ENCODE measurements around the gene CATSPERD. TPM values are rescaled to one million over a fixed set of nuclear protein-coding genes. Genes with fewer than 3 reads are reported as not detected.

The CATSPERD gene
- total and polyA plus RNA-seq, 7 experiments from 2014 or later: 0.07 TPM; not detected in 6

DNA sequence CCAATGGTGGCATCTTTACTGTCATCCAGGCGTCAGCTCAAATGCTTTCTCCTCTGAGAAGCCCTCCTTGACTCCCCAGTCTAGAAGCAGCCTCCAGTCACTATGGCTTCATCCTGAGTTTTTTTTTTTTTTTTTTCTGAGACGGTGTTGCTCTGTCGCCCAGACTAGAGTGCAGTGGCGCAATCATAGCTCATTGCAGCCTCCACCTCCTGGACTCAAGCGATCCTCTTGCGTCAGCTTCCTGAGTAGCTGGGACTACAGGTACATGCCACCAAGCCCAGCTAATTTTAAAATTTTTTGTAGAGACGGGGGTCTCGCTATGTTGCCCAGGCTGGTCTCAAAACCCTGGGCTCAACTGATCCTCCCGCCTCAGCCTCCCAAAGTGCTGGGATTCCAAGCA lies 88.6 kb downstream of the CATSPERD start:
- ChIA-PET POLR2A (interaction anchor here (1.1 to 2.3 kb wide), 2 partner anchors 18 to 19 kb away, joined by 4 to 6 read pairs; no protein-coding TSS in a partner anchor), CTCF (interaction anchor here (0.9 kb wide), 1 partner anchor 214 kb away, joined by 3 read pairs; no protein-coding TSS in a partner anchor)
- ATAC-seq (no peak), DNase-seq (no peak)
- no peak overlapping the region for H3K27ac ChIP-seq (ENCODE audit: low read depth, low read length)
- no peaks in the 10 kb centered on the region for H3K9me3 ChIP-seq (ENCODE audit: control insufficient read depth in 2 of 3, low read length in 3 of 3)
- H3K4me3 ChIP-seq (ENCODE audit: low read length): no peak overlapping the region
- no peaks in the 10 kb centered on the region for H3K27me3 ChIP-seq (ENCODE audit: control insufficient read depth in 2 of 2, insufficient read depth in 2 of 2, low read length in 2 of 2)
- Mint-ChIP-seq H3K27ac (peak overlapping the region in 1 of 9 donors; percentile 20), H3K4me1 (peaks cover 0 to 10% (median 5%) of the 10 kb centered on the region in 7 donors), H3K9me3 (no peaks in the 10 kb centered on the region), H3K4me3 (no peak overlapping the region), H3K36me3 (no peaks in the 10 kb centered on the region), H3K27me3 (peaks cover 0 to 26% (median 0%) of the 10 kb centered on the region in 5 donors)
- peaks cover 4 to 6% of the 10 kb centered on the region in 2 donors for H3K4me1 ChIP-seq (ENCODE audit: control insufficient read depth in 2 of 2, insufficient read depth in 2 of 2, low read length in 2 of 2)
- no peaks in the 10 kb centered on the region for H3K36me3 ChIP-seq (ENCODE audit: control insufficient read depth in 2 of 3, insufficient read depth in 3 of 3, low read length in 3 of 3)
- intact Hi-C loops (cut with micrococcal nuclease): no loop called here

DNA sequence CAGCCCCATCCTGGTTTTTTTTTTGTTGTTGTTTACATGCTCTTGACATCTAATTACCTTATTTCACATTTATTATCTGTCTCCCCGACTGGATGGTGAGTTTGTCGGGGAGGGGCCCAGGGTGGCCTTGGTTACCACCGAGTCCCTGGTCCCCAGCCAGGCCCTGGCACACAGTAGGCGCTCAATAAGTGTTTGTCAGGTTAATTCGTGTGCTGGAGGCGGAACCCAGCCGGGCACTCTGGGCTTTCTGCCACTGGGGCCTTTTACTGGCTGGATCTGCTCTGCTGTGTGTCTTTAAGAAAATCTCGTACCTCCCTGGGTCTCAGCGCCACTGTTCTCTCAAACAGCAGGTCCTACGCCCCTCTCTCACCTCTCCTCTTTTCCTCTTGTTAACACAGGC lies 89.0 kb downstream of the CATSPERD start:
- H3K36me3 Mint-ChIP-seq: no peaks in the 10 kb centered on the region
- peaks cover 0 to 22% (median 0%) of the 10 kb centered on the region in 5 donors for H3K27me3 Mint-ChIP-seq
- DNase-seq (no peak), ATAC-seq (no peak)
- Histone ChIP-seq H3K4me3 (ENCODE audit: low read length) (no peak overlapping the region), H3K27ac (ENCODE audit: low read depth, low read length) (no peak overlapping the region), H3K36me3 (ENCODE audit: control insufficient read depth in 2 of 3, insufficient read depth in 3 of 3, low read length in 3 of 3) (no peaks in the 10 kb centered on the region), H3K4me1 (ENCODE audit: control insufficient read depth in 2 of 2, insufficient read depth in 2 of 2, low read length in 2 of 2) (peaks cover under 1 to 2% of the 10 kb centered on the region in 2 donors), H3K9me3 (ENCODE audit: control insufficient read depth in 2 of 3, low read length in 3 of 3) (no peaks in the 10 kb centered on the region), H3K27me3 (ENCODE audit: control insufficient read depth in 2 of 2, insufficient read depth in 2 of 2, low read length in 2 of 2) (no peaks in the 10 kb centered on the region)
- H3K27ac Mint-ChIP-seq: peak overlapping the region in 1 of 9 donors; percentile 27
- ChIA-PET CTCF (interaction anchor here (0.9 kb wide), 1 partner anchor 213 kb away, joined by 3 read pairs; no protein-coding TSS in a partner anchor), POLR2A (interaction anchor here (2.3 kb wide), 1 partner anchor 18 kb away, joined by 6 read pairs; no protein-coding TSS in a partner anchor)
- intact Hi-C loops (cut with micrococcal nuclease): no loop called here
- no peak overlapping the region for H3K4me3 Mint-ChIP-seq
- peaks cover 0 to 6% (median 1%) of the 10 kb centered on the region in 7 donors for H3K4me1 Mint-ChIP-seq
- no peaks in the 10 kb centered on the region for H3K9me3 Mint-ChIP-seq

DNA sequence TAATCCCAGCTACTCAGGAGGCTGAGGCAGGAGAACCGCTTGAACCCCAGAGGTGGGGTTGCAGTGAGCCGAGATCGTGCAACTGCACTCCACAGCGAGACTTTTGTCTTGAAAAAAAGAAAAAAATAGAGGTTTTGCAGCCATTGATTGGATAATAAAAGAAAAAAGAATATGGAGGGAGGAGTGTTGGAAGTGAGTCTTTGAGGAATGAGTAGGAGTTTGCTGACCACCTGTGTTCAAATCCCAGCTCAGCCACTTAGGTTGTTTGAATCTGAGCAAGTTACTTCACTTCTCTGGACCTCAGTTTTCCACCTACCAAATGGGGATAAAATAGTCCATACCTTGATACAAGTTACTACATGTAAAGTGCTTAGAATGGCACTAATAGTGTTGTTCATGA lies 90.7 kb downstream of the CATSPERD start:
- Mint-ChIP-seq H3K36me3 (no peaks in the 10 kb centered on the region), H3K27me3 (peaks cover 0 to 16% (median 0%) of the 10 kb centered on the region in 5 donors), H3K27ac (no peak overlapping the region), H3K4me3 (no peak overlapping the region), H3K9me3 (no peaks in the 10 kb centered on the region), H3K4me1 (peaks cover 0 to 3% (median 0%) of the 10 kb centered on the region in 7 donors)
- H3K36me3 ChIP-seq (ENCODE audit: control insufficient read depth in 2 of 3, insufficient read depth in 3 of 3, low read length in 3 of 3): no peaks in the 10 kb centered on the region
- DNase-seq (no peak), ATAC-seq (no peak)
- ChIA-PET POLR2A (interaction anchor here (0.6 to 2.3 kb wide), 2 partner anchors 16 to 1088 kb away, joined by 4 to 6 read pairs; no protein-coding TSS in a partner anchor), CTCF (no interaction called here)
- no peaks in the 10 kb centered on the region for H3K4me1 ChIP-seq (ENCODE audit: control insufficient read depth in 2 of 2, insufficient read depth in 2 of 2, low read length in 2 of 2)
- no peaks in the 10 kb centered on the region for H3K27me3 ChIP-seq (ENCODE audit: control insufficient read depth in 2 of 2, insufficient read depth in 2 of 2, low read length in 2 of 2)
- H3K4me3 ChIP-seq (ENCODE audit: low read length): no peak overlapping the region
- no peak overlapping the region for H3K27ac ChIP-seq (ENCODE audit: low read depth, low read length)
- intact Hi-C loops (cut with micrococcal nuclease): no loop called here
- no peaks in the 10 kb centered on the region for H3K9me3 ChIP-seq (ENCODE audit: control insufficient read depth in 2 of 3, low read length in 3 of 3)

DNA sequence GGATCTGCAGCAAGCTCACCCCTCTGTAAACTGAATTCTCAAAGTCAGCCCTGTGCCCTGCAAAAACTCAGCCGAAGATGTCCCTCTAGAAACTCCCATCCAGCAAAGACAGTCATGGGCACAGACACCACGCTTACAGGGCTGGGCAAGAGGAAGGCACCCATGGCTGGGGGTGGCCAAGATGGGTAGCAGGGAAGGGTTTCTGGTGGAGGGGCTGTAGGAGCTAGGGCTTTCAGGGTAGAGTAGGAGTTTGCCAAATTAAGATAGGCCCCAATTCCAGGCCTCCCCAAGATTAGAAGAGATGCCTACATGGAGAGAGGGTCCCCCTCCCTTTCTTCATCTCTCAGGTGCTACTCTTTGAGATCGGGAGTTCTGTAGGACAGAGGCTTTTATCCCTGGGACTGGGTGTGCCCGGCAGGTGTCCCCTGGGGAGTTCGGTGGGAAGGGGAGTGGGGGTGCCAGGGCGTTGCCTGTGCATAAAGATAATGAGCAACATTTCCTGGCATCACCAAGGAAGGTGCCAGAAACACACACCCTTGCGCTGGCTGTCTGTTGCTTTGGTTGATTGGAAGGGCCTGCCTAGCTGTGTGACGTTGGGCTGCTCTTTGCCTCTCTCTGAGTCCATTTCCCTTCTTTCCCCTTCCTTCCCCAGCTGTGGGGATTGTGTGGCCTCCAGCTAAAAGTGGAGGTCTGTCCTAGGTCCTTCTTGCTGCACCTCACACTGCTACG lies 93.8 kb downstream of the CATSPERD start:
- no peak overlapping the region for H3K27ac ChIP-seq (ENCODE audit: low read depth, low read length)
- Mint-ChIP-seq H3K27me3 (peaks cover 0 to 11% (median 3%) of the 10 kb centered on the region in 5 donors), H3K4me3 (no peak overlapping the region), H3K36me3 (no peaks in the 10 kb centered on the region), H3K4me1 (peaks cover 0 to 4% (median 0%) of the 10 kb centered on the region in 7 donors), H3K9me3 (no peaks in the 10 kb centered on the region), H3K27ac (no peak overlapping the region)
- ChIA-PET CTCF (no interaction called here), POLR2A (no interaction called here)
- H3K36me3 ChIP-seq (ENCODE audit: control insufficient read depth in 2 of 3, insufficient read depth in 3 of 3, low read length in 3 of 3): no peaks in the 10 kb centered on the region
- H3K4me3 ChIP-seq (ENCODE audit: low read length): no peak overlapping the region
- no peaks in the 10 kb centered on the region for H3K27me3 ChIP-seq (ENCODE audit: control insufficient read depth in 2 of 2, insufficient read depth in 2 of 2, low read length in 2 of 2)
- no peaks in the 10 kb centered on the region for H3K4me1 ChIP-seq (ENCODE audit: control insufficient read depth in 2 of 2, insufficient read depth in 2 of 2, low read length in 2 of 2)
- no peaks in the 10 kb centered on the region for H3K9me3 ChIP-seq (ENCODE audit: control insufficient read depth in 2 of 3, low read length in 3 of 3)
- ATAC-seq: no peak
- intact Hi-C loops (cut with micrococcal nuclease): no loop called here
- DNase-seq: no peak

DNA sequence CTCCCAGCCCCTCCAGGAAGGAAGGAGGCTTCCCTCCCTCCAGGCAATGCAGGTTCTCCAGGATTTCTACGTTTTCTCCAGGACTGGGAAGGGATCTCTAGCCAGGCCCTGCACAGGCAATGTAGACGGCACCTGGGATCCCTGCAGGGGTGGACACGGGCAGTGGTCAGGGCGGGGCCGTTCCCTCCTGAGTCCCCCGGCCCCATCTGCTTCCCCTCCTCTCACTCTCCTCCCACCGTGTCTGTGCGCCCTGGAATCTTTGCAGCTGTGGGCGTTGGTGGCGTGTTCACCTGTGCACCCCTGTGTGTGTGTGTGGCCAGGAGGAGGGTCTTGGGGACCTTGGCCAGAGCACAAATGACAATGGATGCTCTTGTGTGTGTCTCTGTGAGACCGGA lies 94.4 kb downstream of the CATSPERD start:
- no peaks in the 10 kb centered on the region for H3K27me3 ChIP-seq (ENCODE audit: control insufficient read depth in 2 of 2, insufficient read depth in 2 of 2, low read length in 2 of 2)
- no peaks in the 10 kb centered on the region for H3K9me3 Mint-ChIP-seq
- no peak overlapping the region for H3K27ac Mint-ChIP-seq
- H3K4me1 Mint-ChIP-seq: peaks cover 0 to 4% (median 0%) of the 10 kb centered on the region in 7 donors
- DNase-seq (no peak), ATAC-seq (no peak)
- H3K4me3 Mint-ChIP-seq: no peak overlapping the region
- H3K27ac ChIP-seq (ENCODE audit: low read depth, low read length): no peak overlapping the region
- H3K36me3 Mint-ChIP-seq: no peaks in the 10 kb centered on the region
- H3K27me3 Mint-ChIP-seq: peaks cover 0 to 11% (median 3%) of the 10 kb centered on the region in 5 donors
- intact Hi-C loops (cut with micrococcal nuclease): no loop called here
- no peaks in the 10 kb centered on the region for H3K36me3 ChIP-seq (ENCODE audit: control insufficient read depth in 2 of 3, insufficient read depth in 3 of 3, low read length in 3 of 3)
- H3K9me3 ChIP-seq (ENCODE audit: control insufficient read depth in 2 of 3, low read length in 3 of 3): no peaks in the 10 kb centered on the region
- CTCF ChIA-PET: no interaction called here
- H3K4me1 ChIP-seq (ENCODE audit: control insufficient read depth in 2 of 2, insufficient read depth in 2 of 2, low read length in 2 of 2): no peaks in the 10 kb centered on the region
- POLR2A ChIA-PET: no interaction called here
- H3K4me3 ChIP-seq (ENCODE audit: low read length): no peak overlapping the region

DNA sequence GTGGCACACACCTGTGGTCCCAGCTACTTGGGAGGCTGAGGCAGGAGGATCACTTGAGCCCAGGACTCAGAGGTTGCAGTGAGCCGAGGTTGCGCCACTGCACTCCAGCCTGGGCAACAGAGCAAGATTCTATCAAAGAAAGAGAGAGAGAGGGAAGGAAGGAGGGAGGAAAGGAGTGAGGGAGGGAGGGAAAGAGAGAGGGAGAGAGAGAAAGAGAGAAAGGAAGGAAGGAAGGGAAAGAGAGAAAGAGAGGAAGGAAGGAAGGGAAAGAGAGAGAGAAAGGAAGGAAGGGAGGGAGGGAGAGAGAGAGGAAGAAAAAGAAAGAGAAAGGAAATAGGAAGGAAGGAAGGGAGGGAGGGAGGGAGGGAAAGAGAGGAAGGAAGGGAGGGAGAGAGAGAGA lies 96.8 kb downstream of the CATSPERD start:
- peaks cover 0 to 11% (median 3%) of the 10 kb centered on the region in 5 donors for H3K27me3 Mint-ChIP-seq
- intact Hi-C loops (cut with micrococcal nuclease): no loop called here
- CTCF ChIA-PET: no interaction called here
- peak overlapping the region in 1 of 9 donors; percentile 19 for H3K27ac Mint-ChIP-seq
- peaks cover 0 to 5% (median 0%) of the 10 kb centered on the region in 7 donors for H3K4me1 Mint-ChIP-seq
- H3K9me3 ChIP-seq (ENCODE audit: control insufficient read depth in 2 of 3, low read length in 3 of 3): no peaks in the 10 kb centered on the region
- no peaks in the 10 kb centered on the region for H3K36me3 ChIP-seq (ENCODE audit: control insufficient read depth in 2 of 3, insufficient read depth in 3 of 3, low read length in 3 of 3)
- no peaks in the 10 kb centered on the region for H3K36me3 Mint-ChIP-seq
- no peak for ATAC-seq
- no peak for DNase-seq
- peaks cover 0 to 2% (median 0%) of the 10 kb centered on the region in 11 donors for H3K9me3 Mint-ChIP-seq
- H3K27ac ChIP-seq (ENCODE audit: low read depth, low read length): no peak overlapping the region
- no peak overlapping the region for H3K4me3 ChIP-seq (ENCODE audit: low read length)
- H3K27me3 ChIP-seq (ENCODE audit: control insufficient read depth in 2 of 2, insufficient read depth in 2 of 2, low read length in 2 of 2): no peaks in the 10 kb centered on the region
- POLR2A ChIA-PET: no interaction called here
- no peak overlapping the region for H3K4me3 Mint-ChIP-seq
- H3K4me1 ChIP-seq (ENCODE audit: control insufficient read depth in 2 of 2, insufficient read depth in 2 of 2, low read length in 2 of 2): no peaks in the 10 kb centered on the region

DNA sequence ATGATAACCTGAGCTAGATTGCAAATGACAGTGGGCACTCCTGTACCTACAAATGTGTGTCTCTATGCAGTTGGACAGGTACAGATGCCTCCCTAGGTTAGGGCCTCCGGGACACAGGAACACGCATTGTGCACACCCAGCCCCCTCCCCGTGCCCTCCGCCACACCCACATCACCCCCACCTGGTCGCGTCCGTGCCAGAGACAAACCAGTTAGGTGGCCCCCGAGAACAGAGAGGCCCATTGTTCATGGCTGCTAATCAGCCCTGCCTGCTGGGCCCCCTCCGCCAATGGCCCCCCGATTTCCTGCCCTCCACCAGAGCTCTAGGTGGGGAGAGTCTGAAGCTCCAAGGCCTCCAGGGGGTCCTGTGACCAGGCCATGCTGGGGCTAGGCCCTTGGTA lies 98.2 kb downstream of the CATSPERD start:
- Mint-ChIP-seq H3K4me1 (peaks cover 0 to 5% (median 0%) of the 10 kb centered on the region in 7 donors), H3K27ac (no peak overlapping the region), H3K9me3 (peaks cover 0 to 2% (median 0%) of the 10 kb centered on the region in 11 donors), H3K27me3 (peaks cover 0 to 11% (median 3%) of the 10 kb centered on the region in 5 donors), H3K4me3 (no peak overlapping the region), H3K36me3 (no peaks in the 10 kb centered on the region)
- H3K4me3 ChIP-seq (ENCODE audit: low read length): no peak overlapping the region
- no peaks in the 10 kb centered on the region for H3K9me3 ChIP-seq (ENCODE audit: control insufficient read depth in 2 of 3, low read length in 3 of 3)
- no peak for DNase-seq
- no peak for ATAC-seq
- H3K36me3 ChIP-seq (ENCODE audit: control insufficient read depth in 2 of 3, insufficient read depth in 3 of 3, low read length in 3 of 3): no peaks in the 10 kb centered on the region
- ChIA-PET CTCF (no interaction called here), POLR2A (no interaction called here)
- H3K27ac ChIP-seq (ENCODE audit: low read depth, low read length): no peak overlapping the region
- intact Hi-C loops (cut with micrococcal nuclease): no loop called here
- no peaks in the 10 kb centered on the region for H3K27me3 ChIP-seq (ENCODE audit: control insufficient read depth in 2 of 2, insufficient read depth in 2 of 2, low read length in 2 of 2)
- no peaks in the 10 kb centered on the region for H3K4me1 ChIP-seq (ENCODE audit: control insufficient read depth in 2 of 2, insufficient read depth in 2 of 2, low read length in 2 of 2)
